CD1c-positive myeloid dendritic cell (primary cell): Measurements from ENCODE around the gene SLC29A2.
"Not testable (repeated sequence)": the region's sequence is repeated elsewhere in the genome, so short reads cannot be mapped to it uniquely, and the experiment has no call there.

ENCODE experiments used
- DNase-seq: peaks from one replicate; pipeline ENCODE4 v3.0.0-alpha.2; 2016; ENCODE audit errors: extremely low spot score

The SLC29A2 gene

GRCh38 chr11:66333896-66334604, 37.5 kb downstream of the SLC29A2 start:
- DNase-seq: no peak

GRCh38 chr11:66333220-66333877, 38.2 kb downstream of the SLC29A2 start:
- no peak for DNase-seq

- DNase-seq: no peak
Measured at GRCh38 chr11:66332371-66333219, 39.0 kb downstream of the SLC29A2 start.

GRCh38 chr11:66331542-66332370, 39.8 kb downstream of the SLC29A2 start:
- DNase-seq: no peak

GRCh38 chr11:66330931-66331330, 40.6 kb downstream of the SLC29A2 start:
- DNase-seq: no peak

- DNase-seq: no peak
Measured at GRCh38 chr11:66329165-66329673, 42.3 kb downstream of the SLC29A2 start.

GRCh38 chr11:66328302-66329144, 43.0 kb downstream of the SLC29A2 start:
- DNase-seq: peak; percentile 85

GRCh38 chr11:66328031-66328301, 43.6 kb downstream of the SLC29A2 start:
- DNase-seq: no peak

GRCh38 chr11:66327171-66328030, 44.2 kb downstream of the SLC29A2 start:
- DNase-seq: no peak

- DNase-seq: no peak
Measured at GRCh38 chr11:66326261-66327111, 45.1 kb downstream of the SLC29A2 start.

- no peak for DNase-seq
Measured at GRCh38 chr11:66325263-66325671, 46.3 kb downstream of the SLC29A2 start.

GRCh38 chr11:66324664-66325063, 46.9 kb downstream of the SLC29A2 start:
- no peak for DNase-seq

GRCh38 chr11:66323684-66324083, 47.9 kb downstream of the SLC29A2 start:
- DNase-seq: no peak

GRCh38 chr11:66322732-66323427, 48.7 kb downstream of the SLC29A2 start:
- DNase-seq: no peak

- DNase-seq: no peak
Measured at GRCh38 chr11:66321606-66322005, 50.0 kb downstream of the SLC29A2 start.

- not testable (repeated sequence) for DNase-seq
Measured at GRCh38 chr11:66320748-66321147, 50.8 kb downstream of the SLC29A2 start.

- not testable (repeated sequence) for DNase-seq
Measured at GRCh38 chr11:66320289-66320688, 51.3 kb downstream of the SLC29A2 start.

GRCh38 chr11:66318600-66318970, 53.0 kb downstream of the SLC29A2 start:
- no peak for DNase-seq
